ENCODE measurements around the gene NFIB. TPM values are rescaled to one million over a fixed set of nuclear protein-coding genes. Genes with fewer than 3 reads are reported as not detected.

NFIB gene
- total and polyA plus RNA-seq, 8 donors: 88.8 to 144 (median 127) TPM

GRCh38 chr9:14228602-14229001 is 85.3 kb downstream of the NFIB start:
- DNase-seq (no peak), ATAC-seq (no peak)
- Histone ChIP-seq H3K27ac (no peak overlapping the region), H3K4me3 (no peak overlapping the region), H3K4me1 (no peaks in the 10 kb centered on the region), H3K27me3 (no peaks in the 10 kb centered on the region), H3K36me3 (no peaks in the 10 kb centered on the region), H3K9me3 (no peaks in the 10 kb centered on the region)
- TF ChIP-seq CTCF (IDR thresholded peaks at IDR 0.05): no peak
- intact Hi-C loops (cut with DNase I): no loop called here

GRCh38 chr9:14226855-14227532 is 86.9 kb downstream of the NFIB start:
- TF ChIP-seq CTCF (IDR thresholded peaks at IDR 0.05): no peak
- H3K9me3 ChIP-seq: no peaks in the 10 kb centered on the region
- H3K36me3 ChIP-seq: no peaks in the 10 kb centered on the region
- intact Hi-C loops (cut with DNase I): no loop called here
- ATAC-seq: no peak
- no peak for DNase-seq
- H3K4me3 ChIP-seq: no peak overlapping the region
- no peak overlapping the region for H3K27ac ChIP-seq
- H3K4me1 ChIP-seq: peaks cover 0 to 5% of the 10 kb centered on the region in 2 donors
- H3K27me3 ChIP-seq: no peaks in the 10 kb centered on the region

- Histone ChIP-seq H3K36me3 (no peaks in the 10 kb centered on the region), H3K27ac (no peak overlapping the region), H3K4me3 (no peak overlapping the region), H3K4me1 (peaks cover 18 to 24% of the 10 kb centered on the region in 2 donors), H3K27me3 (no peaks in the 10 kb centered on the region), H3K9me3 (no peaks in the 10 kb centered on the region)
- DNase-seq (no peak), ATAC-seq (no peak)
- TF ChIP-seq CTCF (IDR thresholded peaks at IDR 0.05): no peak
- intact Hi-C loops (cut with DNase I): no loop called here
Measured at GRCh38 chr9:14223081-14223480, 90.9 kb downstream of the NFIB start.

- Histone ChIP-seq H3K9me3 (no peaks in the 10 kb centered on the region), H3K4me3 (no peak overlapping the region), H3K27me3 (no peaks in the 10 kb centered on the region), H3K27ac (peak overlapping the region in 1 of 2 donors; percentile 41), H3K36me3 (no peaks in the 10 kb centered on the region), H3K4me1 (peaks cover 18 to 24% of the 10 kb centered on the region in 2 donors)
- intact Hi-C loops (cut with DNase I): no loop called here
- DNase-seq (no peak), ATAC-seq (no peak)
- TF ChIP-seq CTCF (IDR thresholded peaks at IDR 0.05): no peak
Measured at GRCh38 chr9:14222149-14222835, 91.6 kb downstream of the NFIB start.

GRCh38 chr9:14221558-14221957 is 92.4 kb downstream of the NFIB start:
- peaks cover 18 to 24% of the 10 kb centered on the region in 2 donors for H3K4me1 ChIP-seq
- no peak overlapping the region for H3K4me3 ChIP-seq
- H3K36me3 ChIP-seq: no peaks in the 10 kb centered on the region
- intact Hi-C loops (cut with DNase I): no loop called here
- DNase-seq (no peak), ATAC-seq (peak; percentile 77)
- H3K9me3 ChIP-seq: no peaks in the 10 kb centered on the region
- TF ChIP-seq CTCF (IDR thresholded peaks at IDR 0.05): no peak
- H3K27ac ChIP-seq: peak overlapping the region in 1 of 2 donors; percentile 41
- H3K27me3 ChIP-seq: no peaks in the 10 kb centered on the region
